Stimulated activated CD4-positive, alpha-beta T cell treated with anti-CD3 and anti-CD28 coated beads, Interleukin-4, amount 100 ng/mL, for 24 hours (primary cell): ENCODE data around the gene SLC4A1.
"Not testable (repeated sequence)": the region's sequence is repeated elsewhere in the genome, so short reads cannot be mapped to it uniquely, and the experiment has no call there.

Experiments used
- DNase-seq: peaks from one replicate; pipeline ENCODE4 v3.0.0-alpha.2; 2020

Gene SLC4A1

GRCh38 chr17:44255915-44256314 lies 12.0 kb downstream of the SLC4A1 start:
- no peak for DNase-seq

DNA sequence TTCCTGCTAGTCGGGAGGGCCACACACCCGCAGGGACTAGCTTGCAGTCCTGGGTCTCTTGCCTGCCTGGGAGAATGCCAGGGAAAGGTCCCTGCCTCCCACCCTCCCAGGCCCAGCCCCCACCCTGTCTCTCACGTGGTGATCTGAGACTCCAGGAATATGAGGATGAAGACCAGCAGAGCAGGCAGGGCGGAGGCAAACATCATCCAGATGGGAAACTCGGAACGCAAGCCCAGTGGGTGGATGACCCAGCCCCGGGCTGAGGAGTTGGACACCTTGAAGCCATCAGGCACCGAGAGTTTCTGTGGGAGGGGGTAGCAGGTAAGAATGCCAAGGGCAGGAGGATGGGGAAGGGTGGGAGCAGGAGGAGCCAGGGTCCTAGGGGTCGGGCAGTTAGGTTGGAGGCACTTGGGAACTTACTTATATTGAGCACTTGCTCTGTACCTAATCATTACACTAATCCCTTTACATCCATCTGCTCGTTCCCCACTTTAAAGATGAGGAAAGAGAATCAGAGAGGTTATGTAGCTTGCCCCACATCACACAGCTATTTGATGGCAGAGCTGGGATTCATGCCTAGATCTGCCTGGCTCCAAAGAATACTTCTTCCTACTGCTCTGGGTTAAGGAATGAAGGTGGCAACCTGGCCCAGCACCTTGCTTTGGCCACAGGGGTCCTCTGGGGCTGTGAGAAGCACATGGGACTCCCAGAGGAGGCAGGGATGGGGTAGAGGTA lies 13.4 kb downstream of the SLC4A1 start:
- DNase-seq = no peak

- no peak for DNase-seq
Measured at GRCh38 chr17:44253006-44253405, 14.9 kb downstream of the SLC4A1 start.

GRCh38 chr17:44251062-44251461 lies 16.9 kb downstream of the SLC4A1 start:
- DNase-seq = no peak

GRCh38 chr17:44249501-44250246 lies 18.3 kb downstream of the SLC4A1 start:
- no peak for DNase-seq

DNA sequence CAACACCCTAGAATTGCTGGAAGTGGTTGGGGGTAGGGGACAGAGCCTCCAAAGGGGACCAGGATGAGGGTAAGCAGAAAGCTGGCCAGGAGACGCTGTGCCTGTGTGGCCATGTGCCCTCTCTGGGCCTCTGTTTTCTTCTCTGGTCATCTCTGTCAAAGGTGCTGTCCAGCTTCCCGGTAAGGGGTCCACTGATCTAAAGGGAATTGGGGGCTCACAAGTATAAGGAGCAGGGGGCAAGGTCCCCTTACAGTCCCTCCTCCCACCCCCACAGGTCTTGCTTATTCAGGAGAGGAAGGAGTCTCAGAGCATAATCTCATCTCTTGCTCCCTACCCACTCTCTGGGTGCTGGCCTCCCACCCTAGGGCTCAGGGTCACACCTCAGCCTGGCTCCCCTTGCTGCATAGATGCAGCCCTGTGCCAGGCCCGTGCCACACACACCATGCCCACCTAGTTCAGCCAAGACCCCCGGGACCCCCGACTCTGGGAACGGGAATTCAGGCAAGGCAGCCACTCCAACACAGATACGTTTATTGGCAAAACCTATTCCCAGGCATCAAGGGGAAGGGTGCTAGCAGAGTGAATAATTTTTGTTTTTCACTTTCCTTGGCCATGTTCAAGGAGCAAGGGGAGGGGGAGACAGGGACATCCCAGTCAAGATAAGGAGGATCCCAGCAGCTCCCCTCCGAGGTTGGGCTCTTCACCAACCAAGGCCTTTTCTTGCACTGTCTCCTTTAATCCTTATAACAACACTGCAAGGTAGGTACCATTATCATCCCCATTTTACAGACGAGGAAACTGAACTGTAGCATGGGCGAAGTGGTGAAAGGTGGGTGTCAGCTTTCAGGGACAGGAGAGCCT lies 19.8 kb downstream of the SLC4A1 start:
- DNase-seq = no peak

- DNase-seq = no peak
Measured at GRCh38 chr17:44247440-44247841, 20.5 kb downstream of the SLC4A1 start.

DNA sequence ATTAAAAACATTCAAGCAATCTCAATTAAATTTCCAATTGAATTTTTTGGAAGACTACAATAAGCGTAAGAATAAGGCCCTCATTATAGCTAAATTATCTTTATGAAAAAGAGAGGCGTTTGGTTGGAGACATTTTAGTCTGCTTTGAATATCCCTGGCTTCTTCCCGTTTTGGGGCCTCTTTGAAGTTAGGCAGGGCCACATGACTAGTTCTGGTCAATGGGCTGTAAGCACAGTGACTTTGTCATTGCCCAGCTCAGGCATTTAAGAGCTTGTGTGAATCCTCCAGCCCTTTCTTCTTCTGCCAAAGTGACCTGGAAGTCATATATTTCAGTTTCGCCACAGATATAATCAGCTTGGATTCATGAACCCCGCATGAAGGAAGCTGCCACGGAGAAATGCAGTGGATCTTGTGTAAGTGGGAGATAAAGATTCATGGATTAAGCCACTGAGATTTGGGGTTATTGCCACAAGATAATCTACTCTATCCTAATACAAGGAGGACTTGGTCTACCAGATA lies 26.8 kb downstream of the SLC4A1 start:
- no peak for DNase-seq

DNA sequence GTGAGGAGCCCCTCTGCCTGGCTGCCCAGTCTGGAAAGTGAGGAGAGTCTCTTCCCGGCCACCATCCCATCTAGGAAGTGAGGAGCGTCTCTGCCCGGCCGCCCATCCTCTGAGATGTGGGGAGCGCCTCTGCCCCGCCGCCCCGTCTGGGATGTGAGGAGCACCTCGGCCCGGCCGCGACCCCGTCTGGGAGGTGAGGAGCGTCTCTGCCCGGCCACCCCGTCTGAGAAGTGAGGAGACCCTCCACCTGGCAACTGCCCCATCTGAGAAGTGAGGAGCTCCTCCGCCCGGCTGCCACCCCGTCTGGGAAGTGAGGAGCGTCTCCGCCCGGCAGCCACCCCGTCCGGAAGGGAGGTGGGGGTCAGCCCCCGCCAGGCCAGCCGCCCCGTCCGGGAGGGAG lies 30.0 kb downstream of the SLC4A1 start:
- not testable (repeated sequence) for DNase-seq

GRCh38 chr17:44236444-44236991 lies 31.4 kb downstream of the SLC4A1 start:
- DNase-seq = no peak

DNA sequence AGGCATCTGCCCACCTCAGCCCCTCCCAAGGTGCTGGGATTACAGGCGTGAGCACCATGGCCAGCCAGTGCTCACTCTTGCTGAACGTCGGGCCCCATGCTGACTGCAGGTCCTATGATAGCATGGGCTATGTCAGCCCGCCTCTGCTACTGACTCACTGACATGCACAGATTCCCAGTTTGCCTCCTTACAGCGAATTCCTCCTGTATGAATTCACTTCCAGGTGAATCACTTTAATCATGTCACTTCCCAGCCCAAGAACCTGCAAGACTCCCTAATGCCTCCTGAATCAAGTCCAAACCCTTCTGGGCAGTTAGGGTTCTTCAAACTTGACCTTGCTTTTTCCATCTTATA lies 32.4 kb downstream of the SLC4A1 start:
- DNase-seq = no peak

DNA sequence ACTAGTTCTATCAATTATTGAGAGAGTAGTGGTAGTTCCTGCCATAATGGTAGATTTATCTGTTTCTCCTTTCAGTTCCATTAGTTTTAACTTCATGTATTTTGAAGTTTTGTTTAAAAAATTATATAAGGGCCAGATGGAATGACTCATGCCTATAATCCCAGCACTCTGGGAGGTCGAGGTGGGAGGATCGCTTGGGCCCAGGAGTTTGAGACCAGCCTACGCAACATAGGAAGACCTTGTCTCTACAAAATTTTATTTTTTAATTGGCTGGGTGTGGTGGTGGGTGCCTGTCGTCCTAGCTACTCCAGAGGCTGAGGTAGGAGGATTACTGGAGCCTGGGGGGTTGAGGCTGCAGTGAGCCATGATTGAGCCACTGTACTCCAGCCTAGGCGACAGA lies 34.4 kb downstream of the SLC4A1 start:
- no peak for DNase-seq

- DNase-seq = no peak
Measured at GRCh38 chr17:44232061-44232460, 35.9 kb downstream of the SLC4A1 start.

DNA sequence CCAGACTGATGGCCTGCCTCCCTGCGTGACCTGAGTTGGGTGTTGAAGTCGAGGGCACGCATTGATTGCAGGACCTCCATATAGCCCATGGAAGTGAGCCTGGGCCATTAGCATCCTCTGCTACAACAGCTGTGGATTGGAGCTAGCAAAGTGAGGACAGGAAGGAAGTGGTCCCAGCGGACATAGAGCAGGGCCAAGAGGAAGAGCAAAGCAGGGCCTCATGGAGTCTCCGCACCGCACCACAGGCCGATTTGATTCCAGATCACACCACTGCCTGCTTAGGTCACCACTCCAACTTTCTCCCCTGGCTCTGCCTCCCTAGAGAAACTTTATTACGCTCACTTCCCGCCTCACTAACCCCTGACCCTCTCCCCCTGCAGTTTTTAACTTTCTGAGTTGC lies 37.8 kb downstream of the SLC4A1 start:
- no peak for DNase-seq

DNA sequence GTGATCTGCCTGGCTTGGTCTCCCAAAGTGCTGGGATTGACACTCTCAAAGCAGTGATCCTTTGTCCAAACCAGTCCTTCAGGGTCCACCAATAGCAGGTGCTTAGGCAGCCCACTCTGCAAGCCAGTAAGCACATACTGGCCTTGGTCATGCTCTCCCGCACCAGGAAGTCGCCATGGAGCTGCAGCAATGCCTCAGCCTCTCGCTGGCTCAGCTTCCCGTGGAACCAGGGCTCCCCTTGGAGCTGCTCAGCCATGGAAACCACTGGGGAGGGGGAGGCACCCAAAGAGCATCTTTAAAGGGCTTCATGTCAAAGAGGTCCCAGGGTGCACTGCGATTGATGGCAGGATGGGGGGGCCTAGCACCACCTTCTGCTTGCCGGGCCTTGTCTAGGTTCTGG lies 38.8 kb downstream of the SLC4A1 start:
- DNase-seq = no peak

DNA sequence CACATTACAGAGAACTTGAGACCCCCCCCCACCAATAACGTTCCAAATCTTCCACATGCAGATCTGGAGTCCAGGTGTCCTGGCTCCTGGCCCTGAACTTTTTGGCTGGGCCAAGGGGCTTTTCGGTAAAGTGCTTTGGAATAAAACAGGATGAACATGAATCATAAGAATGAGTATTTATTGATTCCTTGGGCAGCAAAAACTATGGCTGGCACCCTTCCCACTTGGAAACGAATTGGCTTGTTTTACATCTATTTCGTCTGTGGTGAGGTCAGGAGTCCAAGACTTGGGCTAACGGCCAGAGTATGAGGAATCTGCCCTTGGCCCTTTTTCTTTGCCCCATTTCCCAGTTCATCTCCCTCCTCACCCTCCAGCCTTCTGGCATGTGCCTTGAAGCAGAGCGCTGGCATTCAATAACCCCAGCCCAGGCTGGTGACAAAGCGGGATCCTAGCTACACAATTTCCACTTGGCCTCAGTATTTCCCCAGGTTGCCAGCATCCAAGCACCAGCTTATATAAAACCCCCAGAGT lies 44.3 kb downstream of the SLC4A1 start:
- DNase-seq = no peak

DNA sequence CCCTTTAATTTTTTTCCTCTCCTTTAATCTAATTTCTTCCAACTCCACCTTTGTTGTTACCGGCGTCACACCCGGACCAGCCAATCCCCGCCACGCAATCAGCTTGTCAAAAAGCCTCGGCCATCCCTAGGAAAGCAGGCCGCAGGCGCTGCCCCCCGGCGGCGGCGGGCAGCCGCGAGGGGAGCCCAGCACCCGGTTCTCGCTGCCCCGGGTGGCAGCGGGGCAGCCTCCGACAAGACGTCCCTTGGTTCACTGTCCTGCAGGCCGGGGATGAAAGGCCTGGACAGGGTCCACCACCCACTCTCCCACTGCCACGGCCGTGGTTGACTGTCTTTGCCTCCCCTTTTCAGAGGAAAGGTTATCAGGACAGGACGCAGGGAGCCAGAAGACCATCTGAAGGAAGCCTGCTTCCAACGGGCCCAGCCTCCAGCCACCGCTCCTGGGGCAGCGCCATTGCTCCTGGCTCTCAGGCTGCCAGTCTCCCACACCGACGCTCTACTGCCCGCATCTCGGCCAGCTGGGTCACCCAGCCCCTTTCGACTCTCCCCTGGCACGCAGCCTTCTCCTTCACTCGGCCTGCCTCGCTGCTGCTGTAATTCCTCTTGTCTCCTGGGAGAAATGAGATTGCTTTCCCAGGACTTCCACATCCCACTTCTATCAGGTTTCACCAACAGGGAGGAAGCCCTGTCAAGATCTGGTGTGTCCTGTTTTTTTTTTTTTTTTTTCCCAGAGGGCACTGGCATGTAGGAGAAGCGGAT lies 45.6 kb downstream of the SLC4A1 start:
- peak; percentile 52 for DNase-seq

- DNase-seq = no peak
Measured at GRCh38 chr17:44221862-44222111, 46.1 kb downstream of the SLC4A1 start.

- peak; percentile 70 for DNase-seq
Measured at GRCh38 chr17:44221084-44221861, 46.7 kb downstream of the SLC4A1 start.

DNA sequence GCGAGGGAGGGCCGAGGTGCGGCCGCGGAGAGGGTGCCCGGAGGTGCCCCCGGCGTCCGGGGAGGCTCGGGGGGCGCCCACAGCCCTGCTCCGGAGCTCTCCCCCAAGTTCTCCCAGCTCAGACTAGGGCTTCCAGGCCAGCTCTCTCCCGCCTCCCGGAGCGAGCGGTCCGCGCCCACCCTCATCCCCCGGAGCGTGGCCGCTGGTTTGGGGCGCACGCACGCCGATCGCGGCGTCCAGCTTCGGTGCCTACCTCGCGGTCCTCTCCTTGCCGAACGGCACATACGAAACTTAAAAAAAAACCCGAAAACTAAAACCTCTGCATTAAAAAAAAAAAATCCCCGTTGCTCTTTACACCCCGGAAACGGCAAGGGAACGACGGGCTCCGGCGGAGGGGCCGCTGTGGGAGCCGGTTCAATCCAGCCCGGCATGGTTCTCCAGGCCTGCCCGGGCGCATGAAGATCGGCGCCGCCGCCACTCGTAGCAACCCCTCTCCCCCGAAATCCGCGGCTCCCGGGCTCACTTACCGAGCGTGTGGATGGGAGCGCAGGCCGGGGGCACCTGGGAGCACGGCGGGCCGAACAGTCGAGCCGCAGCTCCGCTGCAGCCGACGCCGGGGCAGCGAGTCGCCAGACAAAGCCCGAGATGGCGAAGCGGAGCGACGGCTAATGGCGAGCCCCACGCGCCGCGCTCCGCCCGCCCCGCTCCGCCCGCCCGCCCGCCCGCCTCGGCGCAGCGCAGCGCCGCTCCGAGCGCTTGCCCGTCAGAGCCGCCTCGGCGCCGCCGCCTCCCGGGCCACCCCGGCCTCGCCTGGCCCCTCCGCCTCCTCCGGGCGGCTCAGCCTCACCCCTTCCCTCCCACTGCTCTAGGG lies 47.5 kb downstream of the SLC4A1 start:
- DNase-seq = peak; percentile 61
